ENCODE results near the gene DOCK6.

Gene DOCK6

GRCh38 chr19:11274533-11275086, 12.3 kb upstream of the DOCK6 start:
- DNase-seq, result no peak

GRCh38 chr19:11273989-11274388, 11.7 kb upstream of the DOCK6 start:
- DNase-seq, result no peak

- DNase-seq, result no peak
Observed at GRCh38 chr19:11273296-11273695, 11.0 kb upstream of the DOCK6 start.

- no peak for DNase-seq
Observed at GRCh38 chr19:11269408-11269807, 7.1 kb upstream of the DOCK6 start.

GRCh38 chr19:11268783-11269267, 6.5 kb upstream of the DOCK6 start:
- DNase-seq, result peak in 7 of 56 donors; percentile 1 to 16 (median 6)

GRCh38 chr19:11267316-11268085, 5.2 kb upstream of the DOCK6 start:
- no peak for DNase-seq

GRCh38 chr19:11265785-11266236, 3.5 kb upstream of the DOCK6 start:
- DNase-seq, result no peak

GRCh38 chr19:11265177-11265784, 3.0 kb upstream of the DOCK6 start:
- no peak for DNase-seq

GRCh38 chr19:11264452-11265176, 2.3 kb upstream of the DOCK6 start:
- DNase-seq, result no peak

GRCh38 chr19:11263726-11264125, 1.4 kb upstream of the DOCK6 start:
- no peak for DNase-seq

GRCh38 chr19:11261431-11261970, 823 bp downstream of the DOCK6 start:
- DNase-seq, result peak in 1 of 56 donors; percentile 15

GRCh38 chr19:11260996-11261395, 1.3 kb downstream of the DOCK6 start:
- DNase-seq, result no peak

GRCh38 chr19:11257846-11258380, 4.4 kb downstream of the DOCK6 start:
- DNase-seq, result no peak

- no peak for DNase-seq
Observed at GRCh38 chr19:11256189-11256588, 6.1 kb downstream of the DOCK6 start.

GRCh38 chr19:11254666-11255065, 7.7 kb downstream of the DOCK6 start:
- DNase-seq, result no peak

GRCh38 chr19:11252665-11253355, 9.5 kb downstream of the DOCK6 start:
- peak in 1 of 56 donors; percentile 1 for DNase-seq

GRCh38 chr19:11251650-11252314, 10.5 kb downstream of the DOCK6 start:
- DNase-seq, result no peak

GRCh38 chr19:11251217-11251616, 11.1 kb downstream of the DOCK6 start:
- no peak for DNase-seq

- no peak for DNase-seq
Observed at GRCh38 chr19:11248852-11249251, 13.5 kb downstream of the DOCK6 start.

- DNase-seq, result no peak
Observed at GRCh38 chr19:11247934-11248333, 14.4 kb downstream of the DOCK6 start.
